ENCODE results near the gene ADD2. TPM values are rescaled to one million over a fixed set of nuclear protein-coding genes. Genes with fewer than 3 reads are reported as not detected.
A peak's percentile ranks its signal among the peaks of the same experiment; 100 is the strongest.

Gene ADD2
- 2.6 TPM for total RNA-seq

- Histone ChIP-seq H3K27ac (ENCODE audit: low read depth, low read length) (no peak within 1 kb of the TSS), H3K27me3 (ENCODE audit: control insufficient read depth in 3 of 3, insufficient read depth in 3 of 3, low read length in 3 of 3) (peaks cover 34 to 43% (median 36%) of the 10 kb centered on the region in 3 donors), H3K9me3 (ENCODE audit: control insufficient read depth in 3 of 3, low read length in 3 of 3) (no peaks in the 10 kb centered on the region), H3K4me3 (ENCODE audit: low read length in 3 of 3) (peak within 1 kb of the TSS; percentile 52 to 59 (median 54)), H3K9ac (ENCODE audit: low read depth in 1 of 3, low read length in 3 of 3) (peak within 1 kb of the TSS in 2 of 3 donors; percentile 20 to 66), H3K36me3 (ENCODE audit: control insufficient read depth in 3 of 3, insufficient read depth in 3 of 3, low read length in 3 of 3) (no peaks in the 10 kb centered on the region), H3K4me1 (ENCODE audit: control insufficient read depth in 3 of 3, insufficient read depth in 3 of 3, low read length in 3 of 3) (peaks cover 5 to 8% (median 7%) of the 10 kb centered on the region in 3 donors)
Observed at GRCh38 chr2:70767699-70768589, at the start of gene ADD2. ADD2 (minus strand) TSS chr2:70768200; CDS start chr2:70706408, 61,792 bp downstream.

DNA sequence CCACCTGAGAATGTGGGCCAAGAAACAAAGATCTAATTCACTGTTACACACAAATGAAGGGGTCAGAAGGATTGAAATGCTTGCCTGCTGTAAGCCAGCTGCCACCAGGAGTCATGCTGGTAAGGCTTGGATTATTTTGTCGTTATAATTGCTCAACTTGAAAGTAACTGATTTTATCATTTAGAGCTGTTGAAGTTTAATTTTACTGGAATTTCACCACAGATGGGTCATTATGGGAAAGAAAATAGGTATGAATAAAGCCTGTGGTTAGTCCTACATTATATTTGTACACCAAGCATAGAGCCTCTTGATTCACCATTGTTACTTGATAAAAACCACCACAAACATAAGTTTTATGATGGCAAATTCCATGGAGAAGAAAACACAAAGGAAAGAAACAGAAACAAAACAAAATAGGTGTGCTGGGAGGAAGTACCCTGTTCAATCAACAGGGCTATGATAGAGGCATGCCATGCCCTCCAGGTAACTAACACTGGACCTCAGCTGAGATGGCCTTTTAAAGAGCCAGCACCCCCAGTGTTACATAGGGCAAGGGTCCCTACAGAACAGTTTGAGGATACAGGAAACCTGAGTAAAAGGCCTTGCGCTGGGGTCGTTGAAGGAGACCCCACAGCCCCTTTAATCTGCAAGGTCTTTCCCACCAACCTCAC, 49.4 kb upstream of the ADD2 start:
- Histone ChIP-seq H3K9me3 (ENCODE audit: control insufficient read depth in 3 of 3, low read length in 3 of 3) (no peaks in the 10 kb centered on the region), H3K36me3 (ENCODE audit: control insufficient read depth in 3 of 3, insufficient read depth in 3 of 3, low read length in 3 of 3) (no peaks in the 10 kb centered on the region), H3K4me1 (ENCODE audit: control insufficient read depth in 3 of 3, insufficient read depth in 3 of 3, low read length in 3 of 3) (no peaks in the 10 kb centered on the region), H3K27me3 (ENCODE audit: control insufficient read depth in 3 of 3, insufficient read depth in 3 of 3, low read length in 3 of 3) (peaks cover 3 to 25% (median 3%) of the 10 kb centered on the region in 3 donors), H3K4me3 (ENCODE audit: low read length in 3 of 3) (no peak overlapping the region), H3K9ac (ENCODE audit: low read depth in 1 of 3, low read length in 3 of 3) (no peak overlapping the region), H3K27ac (ENCODE audit: low read depth, low read length) (no peak overlapping the region)

- Histone ChIP-seq H3K9me3 (ENCODE audit: control insufficient read depth in 3 of 3, low read length in 3 of 3) (no peaks in the 10 kb centered on the region), H3K27me3 (ENCODE audit: control insufficient read depth in 3 of 3, insufficient read depth in 3 of 3, low read length in 3 of 3) (peaks cover 3 to 25% (median 3%) of the 10 kb centered on the region in 3 donors), H3K4me1 (ENCODE audit: control insufficient read depth in 3 of 3, insufficient read depth in 3 of 3, low read length in 3 of 3) (no peaks in the 10 kb centered on the region), H3K27ac (ENCODE audit: low read depth, low read length) (no peak overlapping the region), H3K9ac (ENCODE audit: low read depth in 1 of 3, low read length in 3 of 3) (no peak overlapping the region), H3K4me3 (ENCODE audit: low read length in 3 of 3) (no peak overlapping the region), H3K36me3 (ENCODE audit: control insufficient read depth in 3 of 3, insufficient read depth in 3 of 3, low read length in 3 of 3) (no peaks in the 10 kb centered on the region)
Observed at GRCh38 chr2:70816726-70817125, 48.7 kb upstream of the ADD2 start.

- no peak overlapping the region for H3K27ac ChIP-seq (ENCODE audit: low read depth, low read length)
- peaks cover 0 to 8% (median 5%) of the 10 kb centered on the region in 3 donors for H3K27me3 ChIP-seq (ENCODE audit: control insufficient read depth in 3 of 3, insufficient read depth in 3 of 3, low read length in 3 of 3)
- H3K9ac ChIP-seq (ENCODE audit: low read depth in 1 of 3, low read length in 3 of 3): no peak overlapping the region
- no peaks in the 10 kb centered on the region for H3K36me3 ChIP-seq (ENCODE audit: control insufficient read depth in 3 of 3, insufficient read depth in 3 of 3, low read length in 3 of 3)
- H3K9me3 ChIP-seq (ENCODE audit: control insufficient read depth in 3 of 3, low read length in 3 of 3): no peaks in the 10 kb centered on the region
- H3K4me1 ChIP-seq (ENCODE audit: control insufficient read depth in 3 of 3, insufficient read depth in 3 of 3, low read length in 3 of 3): no peaks in the 10 kb centered on the region
- no peak overlapping the region for H3K4me3 ChIP-seq (ENCODE audit: low read length in 3 of 3)
Observed at GRCh38 chr2:70808983-70809958, 41.3 kb upstream of the ADD2 start.

DNA sequence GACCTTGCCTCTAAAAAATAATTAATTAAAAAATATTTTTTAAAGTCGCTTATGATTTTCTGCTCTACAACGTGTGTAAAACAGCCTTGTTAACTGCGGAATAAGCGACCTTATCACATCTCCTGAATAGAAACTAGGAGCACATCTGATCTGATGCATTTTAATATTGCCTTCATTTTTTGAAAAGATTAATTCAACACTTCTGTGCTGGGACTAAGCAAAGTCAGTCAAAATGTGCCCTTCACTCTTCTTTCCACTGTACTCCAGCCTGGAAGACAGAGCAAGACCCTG, 39.8 kb upstream of the ADD2 start:
- no peaks in the 10 kb centered on the region for H3K36me3 ChIP-seq (ENCODE audit: control insufficient read depth in 3 of 3, insufficient read depth in 3 of 3, low read length in 3 of 3)
- H3K4me3 ChIP-seq (ENCODE audit: low read length in 3 of 3): no peak overlapping the region
- H3K9ac ChIP-seq (ENCODE audit: low read depth in 1 of 3, low read length in 3 of 3): no peak overlapping the region
- no peaks in the 10 kb centered on the region for H3K4me1 ChIP-seq (ENCODE audit: control insufficient read depth in 3 of 3, insufficient read depth in 3 of 3, low read length in 3 of 3)
- no peaks in the 10 kb centered on the region for H3K9me3 ChIP-seq (ENCODE audit: control insufficient read depth in 3 of 3, low read length in 3 of 3)
- H3K27me3 ChIP-seq (ENCODE audit: control insufficient read depth in 3 of 3, insufficient read depth in 3 of 3, low read length in 3 of 3): peaks cover 0 to 5% (median 3%) of the 10 kb centered on the region in 3 donors
- no peak overlapping the region for H3K27ac ChIP-seq (ENCODE audit: low read depth, low read length)

DNA sequence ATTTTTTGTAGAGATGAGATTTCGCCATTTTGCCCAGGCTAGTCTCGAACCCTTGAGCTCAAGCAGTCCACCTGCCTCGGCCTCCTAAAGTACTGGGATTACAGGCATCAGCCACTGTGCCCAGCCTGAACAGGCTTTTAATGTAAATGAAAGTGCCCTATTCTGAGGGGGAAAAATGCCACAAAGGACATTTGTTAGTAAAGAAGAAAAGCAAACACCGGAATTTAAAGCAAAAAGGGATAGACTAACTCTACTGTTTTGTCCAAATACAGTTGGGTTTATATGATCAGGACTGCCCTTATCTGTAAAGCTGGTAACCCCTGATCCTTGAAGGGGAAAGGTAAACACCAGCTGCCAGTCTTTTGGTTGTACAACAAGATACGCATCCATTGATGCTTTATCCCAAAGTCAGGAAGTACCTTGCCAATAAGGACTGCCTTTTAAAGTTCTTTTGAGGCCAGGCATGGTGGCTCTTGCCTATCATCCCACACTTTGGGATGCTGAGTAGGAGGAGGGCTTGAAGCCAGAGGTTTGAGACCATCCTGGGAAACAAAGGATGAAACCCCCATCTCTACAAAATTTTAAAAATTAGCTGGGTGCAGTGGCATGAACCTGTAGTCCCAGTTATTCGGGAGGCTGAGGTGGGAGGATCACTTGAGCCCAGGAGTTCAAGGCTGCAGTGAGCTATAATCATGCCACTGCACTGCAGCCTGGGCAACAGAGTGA, 39.3 kb upstream of the ADD2 start:
- Histone ChIP-seq H3K27me3 (ENCODE audit: control insufficient read depth in 3 of 3, insufficient read depth in 3 of 3, low read length in 3 of 3) (peaks cover 0 to 5% (median 3%) of the 10 kb centered on the region in 3 donors), H3K9me3 (ENCODE audit: control insufficient read depth in 3 of 3, low read length in 3 of 3) (no peaks in the 10 kb centered on the region), H3K36me3 (ENCODE audit: control insufficient read depth in 3 of 3, insufficient read depth in 3 of 3, low read length in 3 of 3) (no peaks in the 10 kb centered on the region), H3K27ac (ENCODE audit: low read depth, low read length) (no peak overlapping the region), H3K4me1 (ENCODE audit: control insufficient read depth in 3 of 3, insufficient read depth in 3 of 3, low read length in 3 of 3) (no peaks in the 10 kb centered on the region), H3K9ac (ENCODE audit: low read depth in 1 of 3, low read length in 3 of 3) (no peak overlapping the region), H3K4me3 (ENCODE audit: low read length in 3 of 3) (no peak overlapping the region)

GRCh38 chr2:70806620-70807019, 38.6 kb upstream of the ADD2 start:
- H3K36me3 ChIP-seq (ENCODE audit: control insufficient read depth in 3 of 3, insufficient read depth in 3 of 3, low read length in 3 of 3): no peaks in the 10 kb centered on the region
- H3K27me3 ChIP-seq (ENCODE audit: control insufficient read depth in 3 of 3, insufficient read depth in 3 of 3, low read length in 3 of 3): peaks cover 0 to 5% (median 4%) of the 10 kb centered on the region in 3 donors
- H3K9me3 ChIP-seq (ENCODE audit: control insufficient read depth in 3 of 3, low read length in 3 of 3): no peaks in the 10 kb centered on the region
- H3K27ac ChIP-seq (ENCODE audit: low read depth, low read length): no peak overlapping the region
- H3K9ac ChIP-seq (ENCODE audit: low read depth in 1 of 3, low read length in 3 of 3): no peak overlapping the region
- no peak overlapping the region for H3K4me3 ChIP-seq (ENCODE audit: low read length in 3 of 3)
- no peaks in the 10 kb centered on the region for H3K4me1 ChIP-seq (ENCODE audit: control insufficient read depth in 3 of 3, insufficient read depth in 3 of 3, low read length in 3 of 3)

DNA sequence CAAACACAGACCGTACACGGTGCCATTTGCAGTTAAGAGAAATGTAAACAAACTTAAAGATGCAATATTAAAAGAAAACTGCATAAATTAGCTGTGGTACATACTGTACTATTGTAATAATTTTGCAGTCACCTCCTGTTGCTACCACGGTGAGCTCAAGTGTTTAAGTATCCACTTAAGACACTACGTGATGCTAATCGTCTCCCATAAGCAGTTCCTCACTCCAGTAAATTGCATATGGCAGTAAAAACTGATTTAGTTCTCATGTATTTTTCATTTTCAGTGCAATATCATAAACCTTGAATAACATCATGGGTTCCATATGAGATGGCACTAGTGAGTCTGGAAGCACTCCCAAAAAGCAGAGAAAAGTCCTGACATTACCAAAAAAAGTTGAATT, 38.0 kb upstream of the ADD2 start:
- Histone ChIP-seq H3K9ac (ENCODE audit: low read depth in 1 of 3, low read length in 3 of 3) (no peak overlapping the region), H3K4me3 (ENCODE audit: low read length in 3 of 3) (no peak overlapping the region), H3K4me1 (ENCODE audit: control insufficient read depth in 3 of 3, insufficient read depth in 3 of 3, low read length in 3 of 3) (no peaks in the 10 kb centered on the region), H3K27ac (ENCODE audit: low read depth, low read length) (no peak overlapping the region), H3K9me3 (ENCODE audit: control insufficient read depth in 3 of 3, low read length in 3 of 3) (no peaks in the 10 kb centered on the region), H3K27me3 (ENCODE audit: control insufficient read depth in 3 of 3, insufficient read depth in 3 of 3, low read length in 3 of 3) (peaks cover 0 to 5% (median 5%) of the 10 kb centered on the region in 3 donors), H3K36me3 (ENCODE audit: control insufficient read depth in 3 of 3, insufficient read depth in 3 of 3, low read length in 3 of 3) (no peaks in the 10 kb centered on the region)

DNA sequence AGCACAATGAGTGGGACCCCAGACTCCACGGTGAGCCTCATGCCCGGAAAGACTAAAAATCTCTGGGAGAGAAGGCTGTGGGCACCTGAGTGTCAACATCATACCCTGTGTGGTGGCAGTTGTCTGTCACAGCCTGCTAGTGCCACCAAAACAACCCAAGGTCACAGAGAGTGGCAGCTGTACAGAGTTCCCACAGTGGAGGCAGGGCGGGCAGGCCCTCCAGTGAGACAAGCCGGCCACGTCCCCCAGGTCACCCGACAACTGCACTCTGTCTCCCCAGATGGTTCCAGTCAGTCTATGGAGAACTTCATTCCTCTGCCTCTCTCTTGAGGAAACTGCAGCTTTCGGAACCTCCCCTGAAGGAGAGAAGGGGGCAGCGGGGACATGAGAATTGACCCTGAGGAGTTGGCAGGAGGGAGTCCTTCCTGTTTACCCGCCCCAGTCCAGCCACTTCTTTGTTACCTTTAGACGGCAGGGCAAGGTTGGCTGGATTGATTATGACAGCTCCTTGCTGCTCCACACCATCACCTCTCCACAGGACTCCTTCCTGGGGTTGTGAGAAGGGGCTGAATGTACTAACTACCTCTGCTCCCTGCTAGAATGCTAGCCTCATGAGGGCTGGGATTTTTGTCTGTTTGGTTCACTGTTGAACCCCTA, 33.7 kb upstream of the ADD2 start:
- H3K27me3 ChIP-seq (ENCODE audit: control insufficient read depth in 3 of 3, insufficient read depth in 3 of 3, low read length in 3 of 3): peaks cover 0 to 3% (median 3%) of the 10 kb centered on the region in 3 donors
- H3K4me3 ChIP-seq (ENCODE audit: low read length in 3 of 3): no peak overlapping the region
- no peak overlapping the region for H3K9ac ChIP-seq (ENCODE audit: low read depth in 1 of 3, low read length in 3 of 3)
- peaks cover 0 to 3% (median 0%) of the 10 kb centered on the region in 3 donors for H3K9me3 ChIP-seq (ENCODE audit: control insufficient read depth in 3 of 3, low read length in 3 of 3)
- no peaks in the 10 kb centered on the region for H3K36me3 ChIP-seq (ENCODE audit: control insufficient read depth in 3 of 3, insufficient read depth in 3 of 3, low read length in 3 of 3)
- no peak overlapping the region for H3K27ac ChIP-seq (ENCODE audit: low read depth, low read length)
- no peaks in the 10 kb centered on the region for H3K4me1 ChIP-seq (ENCODE audit: control insufficient read depth in 3 of 3, insufficient read depth in 3 of 3, low read length in 3 of 3)
